ENCODE measurements around the gene P2RY6.

Gene P2RY6

GRCh38 chr11:73314117-73314961, 42.2 kb downstream of the P2RY6 start:
- no peaks in the 10 kb centered on the region for H3K9me3 ChIP-seq (ENCODE audit: control insufficient read depth, insufficient read depth, low read length)
- peaks cover 7% of the 10 kb centered on the region; the same call in 1 of the 2 replicates for H3K4me1 ChIP-seq (ENCODE audit: control insufficient read depth, insufficient read depth, low read length)
- H3K9ac ChIP-seq (ENCODE audit: low read depth, low read length), result no peak overlapping the region
- no peak overlapping the region for H3K4me3 ChIP-seq (ENCODE audit: low read depth, low read length)
- peaks cover 15% of the 10 kb centered on the region for H3K27me3 ChIP-seq (ENCODE audit: control insufficient read depth, insufficient read depth, low read length)
- H3K36me3 ChIP-seq (ENCODE audit: control insufficient read depth, insufficient read depth, low read length), result no peaks in the 10 kb centered on the region
- no peak overlapping the region for H3K27ac ChIP-seq (ENCODE audit: low read depth, low read length)

- Histone ChIP-seq H3K4me1 (ENCODE audit: control insufficient read depth, insufficient read depth, low read length) (no peaks in the 10 kb centered on the region), H3K9ac (ENCODE audit: low read depth, low read length) (no peak overlapping the region), H3K9me3 (ENCODE audit: control insufficient read depth, insufficient read depth, low read length) (no peaks in the 10 kb centered on the region), H3K27me3 (ENCODE audit: control insufficient read depth, insufficient read depth, low read length) (peaks cover 4% of the 10 kb centered on the region; the same call in 1 of the 2 replicates), H3K4me3 (ENCODE audit: low read depth, low read length) (no peak overlapping the region), H3K36me3 (ENCODE audit: control insufficient read depth, insufficient read depth, low read length) (no peaks in the 10 kb centered on the region), H3K27ac (ENCODE audit: low read depth, low read length) (no peak overlapping the region)
Observed at GRCh38 chr11:73315293-73316020, 43.3 kb downstream of the P2RY6 start.

GRCh38 chr11:73316422-73316821, 44.3 kb downstream of the P2RY6 start:
- Histone ChIP-seq H3K36me3 (ENCODE audit: control insufficient read depth, insufficient read depth, low read length) (no peaks in the 10 kb centered on the region), H3K9me3 (ENCODE audit: control insufficient read depth, insufficient read depth, low read length) (no peaks in the 10 kb centered on the region), H3K27ac (ENCODE audit: low read depth, low read length) (no peak overlapping the region), H3K4me1 (ENCODE audit: control insufficient read depth, insufficient read depth, low read length) (0 out of 2 replicates have a peak, but pooled peaks cover 4% of the 10 kb centered on the region), H3K9ac (ENCODE audit: low read depth, low read length) (no peak overlapping the region), H3K27me3 (ENCODE audit: control insufficient read depth, insufficient read depth, low read length) (no peaks in the 10 kb centered on the region), H3K4me3 (ENCODE audit: low read depth, low read length) (no peak overlapping the region)

- no peak overlapping the region for H3K9ac ChIP-seq (ENCODE audit: low read depth, low read length)
- H3K4me1 ChIP-seq (ENCODE audit: control insufficient read depth, insufficient read depth, low read length), result peaks cover 11% of the 10 kb centered on the region
Observed at GRCh38 chr11:73317373-73317772, 45.2 kb downstream of the P2RY6 start.

GRCh38 chr11:73317803-73318202, 45.7 kb downstream of the P2RY6 start:
- Histone ChIP-seq H3K9ac (ENCODE audit: low read depth, low read length) (no peak overlapping the region), H3K36me3 (ENCODE audit: control insufficient read depth, insufficient read depth, low read length) (no peaks in the 10 kb centered on the region), H3K27me3 (ENCODE audit: control insufficient read depth, insufficient read depth, low read length) (peaks cover 5% of the 10 kb centered on the region; the same call in 1 of the 2 replicates), H3K4me1 (ENCODE audit: control insufficient read depth, insufficient read depth, low read length) (peaks cover 16% of the 10 kb centered on the region), H3K27ac (ENCODE audit: low read depth, low read length) (no peak overlapping the region), H3K9me3 (ENCODE audit: control insufficient read depth, insufficient read depth, low read length) (no peaks in the 10 kb centered on the region), H3K4me3 (ENCODE audit: low read depth, low read length) (no peak overlapping the region)

More at GRCh38 chr11:73317373-73317772, 45.2 kb downstream of the P2RY6 start:
- H3K9me3 ChIP-seq (ENCODE audit: control insufficient read depth, insufficient read depth, low read length), result no peaks in the 10 kb centered on the region
- H3K4me3 ChIP-seq (ENCODE audit: low read depth, low read length), result no peak overlapping the region
- H3K36me3 ChIP-seq (ENCODE audit: control insufficient read depth, insufficient read depth, low read length), result no peaks in the 10 kb centered on the region
- peaks cover 3% of the 10 kb centered on the region; the same call in 1 of the 2 replicates for H3K27me3 ChIP-seq (ENCODE audit: control insufficient read depth, insufficient read depth, low read length)
- no peak overlapping the region for H3K27ac ChIP-seq (ENCODE audit: low read depth, low read length)

- Histone ChIP-seq H3K27me3 (ENCODE audit: control insufficient read depth, insufficient read depth, low read length) (peaks cover 5% of the 10 kb centered on the region; the same call in 1 of the 2 replicates), H3K4me3 (ENCODE audit: low read depth, low read length) (no peak overlapping the region), H3K9ac (ENCODE audit: low read depth, low read length) (no peak overlapping the region), H3K4me1 (ENCODE audit: control insufficient read depth, insufficient read depth, low read length) (peaks cover 22% of the 10 kb centered on the region), H3K36me3 (ENCODE audit: control insufficient read depth, insufficient read depth, low read length) (no peaks in the 10 kb centered on the region), H3K9me3 (ENCODE audit: control insufficient read depth, insufficient read depth, low read length) (no peaks in the 10 kb centered on the region), H3K27ac (ENCODE audit: low read depth, low read length) (no peak overlapping the region)
Observed at GRCh38 chr11:73318501-73319011, 46.4 kb downstream of the P2RY6 start.

GRCh38 chr11:73320763-73321603, 48.8 kb downstream of the P2RY6 start:
- H3K36me3 ChIP-seq (ENCODE audit: control insufficient read depth, insufficient read depth, low read length), result no peaks in the 10 kb centered on the region
- H3K27ac ChIP-seq (ENCODE audit: low read depth, low read length), result no peak overlapping the region
- H3K4me1 ChIP-seq (ENCODE audit: control insufficient read depth, insufficient read depth, low read length), result peaks cover 30% of the 10 kb centered on the region
- peaks cover 5% of the 10 kb centered on the region; the same call in 1 of the 2 replicates for H3K27me3 ChIP-seq (ENCODE audit: control insufficient read depth, insufficient read depth, low read length)
- H3K4me3 ChIP-seq (ENCODE audit: low read depth, low read length), result no peak overlapping the region
- H3K9ac ChIP-seq (ENCODE audit: low read depth, low read length), result no peak overlapping the region
- H3K9me3 ChIP-seq (ENCODE audit: control insufficient read depth, insufficient read depth, low read length), result no peaks in the 10 kb centered on the region

- Histone ChIP-seq H3K27ac (ENCODE audit: low read depth, low read length) (no peak overlapping the region), H3K9ac (ENCODE audit: low read depth, low read length) (no peak overlapping the region), H3K27me3 (ENCODE audit: control insufficient read depth, insufficient read depth, low read length) (peaks cover 5% of the 10 kb centered on the region; the same call in 1 of the 2 replicates), H3K9me3 (ENCODE audit: control insufficient read depth, insufficient read depth, low read length) (no peaks in the 10 kb centered on the region), H3K4me3 (ENCODE audit: low read depth, low read length) (no peak overlapping the region), H3K36me3 (ENCODE audit: control insufficient read depth, insufficient read depth, low read length) (no peaks in the 10 kb centered on the region), H3K4me1 (ENCODE audit: control insufficient read depth, insufficient read depth, low read length) (peaks cover 30% of the 10 kb centered on the region)
Observed at GRCh38 chr11:73321604-73322381, 49.7 kb downstream of the P2RY6 start.

- H3K27ac ChIP-seq (ENCODE audit: low read depth, low read length), result no peak overlapping the region
- no peaks in the 10 kb centered on the region for H3K9me3 ChIP-seq (ENCODE audit: control insufficient read depth, insufficient read depth, low read length)
- peaks cover 30% of the 10 kb centered on the region for H3K4me1 ChIP-seq (ENCODE audit: control insufficient read depth, insufficient read depth, low read length)
- H3K9ac ChIP-seq (ENCODE audit: low read depth, low read length), result no peak overlapping the region
- peaks cover 5% of the 10 kb centered on the region; the same call in 1 of the 2 replicates for H3K27me3 ChIP-seq (ENCODE audit: control insufficient read depth, insufficient read depth, low read length)
- no peak overlapping the region for H3K4me3 ChIP-seq (ENCODE audit: low read depth, low read length)
- no peaks in the 10 kb centered on the region for H3K36me3 ChIP-seq (ENCODE audit: control insufficient read depth, insufficient read depth, low read length)
Observed at GRCh38 chr11:73322382-73323306, 50.5 kb downstream of the P2RY6 start.

Measured in HUES48 (cell line).